Fibroblast of the aortic adventitia (primary cell): ENCODE data around the gene ZMYM4. TPM values are rescaled to one million over a fixed set of nuclear protein-coding genes. Genes with fewer than 3 reads are reported as not detected.
A peak's percentile ranks its signal among the peaks of the same experiment; 100 is the strongest.

Experiments
- DNase-seq: peaks from one replicate; pipeline ENCODE4 v3.0.0-alpha.2; 2010; ENCODE audit warnings: low read depth
- H3K4me3 ChIP-seq: 2 replicates; pipeline ENCODE4 v1.5.1; 2011; ENCODE audit warnings: low read depth, mild to moderate bottlenecking, control low read depth, low read length, moderate library complexity
- CTCF ChIP-seq: IDR thresholded peaks from 2 replicates; pipeline ENCODE4 v1.5.1; 2011; ENCODE audit warnings: mild to moderate bottlenecking, low read length, control low read depth, inconsistent platforms; ENCODE audit not compliant: insufficient read depth
- total RNA-seq: library from RNA; depleted of rRNA; stranded (reverse); fragments of >200 nt; gene quantifications from 2 replicates; pipeline ENCODE4 v1.2.3, GENCODE V29; 2012; ENCODE audit warnings: low replicate concordance

ZMYM4 gene
- total RNA-seq, 1 donor, result 52.2 TPM

GRCh38 chr1:35285771-35286606 lies 17.5 kb downstream of the ZMYM4 start:
- H3K4me3 ChIP-seq, result no peak overlapping the region
- TF ChIP-seq CTCF, result no peak
- no peak for DNase-seq

- peak; percentile 72 for DNase-seq
- H3K4me3 ChIP-seq, result no peak overlapping the region
- no peak for TF ChIP-seq CTCF
These were observed 19.5 kb downstream of the ZMYM4 start for GRCh38 chr1:35287807-35288640.

GRCh38 chr1:35288761-35289160 lies 20.3 kb downstream of the ZMYM4 start:
- no peak overlapping the region for H3K4me3 ChIP-seq
- DNase-seq, result peak; percentile 39
- no peak for TF ChIP-seq CTCF

GRCh38 chr1:35290452-35290851 lies 21.9 kb downstream of the ZMYM4 start:
- no peak for TF ChIP-seq CTCF
- no peak for DNase-seq
- H3K4me3 ChIP-seq, result no peak overlapping the region

GRCh38 chr1:35294809-35295208 lies 26.3 kb downstream of the ZMYM4 start:
- no peak for DNase-seq
- no peak overlapping the region for H3K4me3 ChIP-seq
- no peak for TF ChIP-seq CTCF

GRCh38 chr1:35297886-35298285 lies 29.4 kb downstream of the ZMYM4 start:
- no peak for TF ChIP-seq CTCF
- no peak for DNase-seq
- no peak overlapping the region for H3K4me3 ChIP-seq
